Sigmoid colon (tissue), 4 donors: ENCODE results near the gene C5.

Source experiments
- CTCF ChIP-seq, 4 experiments: fragments of 450-650 bp in 3 of 4; fragments of 200-600 bp in 1 of 4; IDR thresholded peaks; one replicate each; pipeline ENCODE4 v1.5.1; 2016 to 2019; ENCODE audit warnings: antibody characterized with exemption in 4 of 4, mild to moderate bottlenecking in 3 of 4, moderate library complexity in 2 of 4
- POLR2A ChIP-seq, 2 donors: fragments of 450-650 bp; IDR thresholded peaks; one replicate each; pipeline ENCODE4 v1.6.1; 2016; ENCODE audit warnings: antibody characterized with exemption in 2 of 2, mild to moderate bottlenecking in 2 of 2, moderate library complexity in 2 of 2
- POLR2AphosphoS5 ChIP-seq, 4 donors: sonication (generic); formaldehyde crosslinking; IDR thresholded peaks; one replicate each; pipeline ENCODE4 v1.6.1; 2017; ENCODE audit warnings: antibody characterized with exemption in 4 of 4

- TF ChIP-seq POLR2AphosphoS5 (IDR thresholded peaks at IDR 0.05), result no peak
- TF ChIP-seq CTCF (IDR thresholded peaks at IDR 0.05), result no peak
- TF ChIP-seq POLR2A (IDR thresholded peaks at IDR 0.05), result no peak
Measured at GRCh38 chr9:121059513-121059912, 9.4 kb upstream of the C5 start.
